HEK293 (cell line): ENCODE results near the gene ESRRG.

Source experiments
- CTCF ChIA-PET: fragments of 350-600 bp; formaldehyde crosslinking; extraction: SDS; loops from one replicate; lab custom pipeline; 2021; ENCODE audit warnings: antibody characterized with exemption; lab: Yijun Ruan, JAX
- POLR2A ChIA-PET: fragments of 300-600 bp; formaldehyde crosslinking; extraction: SDS; loops from one replicate; lab custom pipeline; 2020; ENCODE audit warnings: antibody characterized with exemption, inconsistent platforms; lab: Yijun Ruan, JAX
- H3K27ac ChIP-seq: fragments of 200-500 bp; sonication (Bioruptor generic); 2 replicates; pipeline ENCODE4 v1.5.1; 2014; ENCODE audit warnings: low read depth, low read length, control low read depth, inconsistent platforms; ENCODE audit errors: extremely low read depth
- H3K36me3 ChIP-seq, 2 experiments: fragments of 200-500 bp in 1 of 2; sonication (Bioruptor generic) in 1 of 2; 1 replicate in 1 of 2; 2 replicates in 1 of 2; pipeline ENCODE4 v1.5.1; 2014 to 2017; ENCODE audit warnings: inconsistent platforms in 2 of 2, low read length in 2 of 2; ENCODE audit not compliant: control insufficient read depth in 2 of 2, insufficient read depth in 1 of 2
- H3K4me1 ChIP-seq: fragments of 200-500 bp; sonication (Bioruptor generic); 2 replicates; pipeline ENCODE4 v1.5.1; 2014; ENCODE audit warnings: mild to moderate bottlenecking, low read length, inconsistent platforms; ENCODE audit not compliant: control insufficient read depth, insufficient read depth
- H3K4me3 ChIP-seq: 2 replicates; pipeline ENCODE4 v1.5.1; 2011; ENCODE audit warnings: low read depth, mild to moderate bottlenecking, control low read depth, low read length, moderate library complexity
- H3K9me3 ChIP-seq: fragments of 200-500 bp; sonication (Bioruptor generic); 2 replicates; pipeline ENCODE4 v1.5.1; 2014; ENCODE audit warnings: low read depth, low read length, inconsistent platforms; ENCODE audit not compliant: control insufficient read depth, insufficient read depth
- AEBP2 ChIP-seq: fragments of 450-650 bp; formaldehyde crosslinking; IDR thresholded peaks from 2 replicates; pipeline ENCODE4 v1.5.1; 2016; ENCODE audit warnings: missing biosample characterization, missing genetic modification characterization, borderline replicate concordance
- GLIS1 ChIP-seq: fragments of 450-650 bp; formaldehyde crosslinking; IDR thresholded peaks from 2 replicates; pipeline ENCODE4 v1.5.1; 2016; ENCODE audit warnings: missing biosample characterization, missing genetic modification characterization
- OVOL3 ChIP-seq: fragments of 450-650 bp; formaldehyde crosslinking; IDR thresholded peaks from 2 replicates; pipeline ENCODE4 v1.5.1; 2016; ENCODE audit warnings: missing biosample characterization, missing genetic modification characterization
- TCF7L2 ChIP-seq: IDR thresholded peaks from 2 replicates; pipeline ENCODE4 v1.6.1; 2011; ENCODE audit warnings: low read depth, mild to moderate bottlenecking, inconsistent platforms, low read length, moderate library complexity, borderline replicate concordance
- TRIM28 ChIP-seq: IDR thresholded peaks from 2 replicates; pipeline ENCODE4 v1.6.1; 2011; ENCODE audit warnings: low read length, control low read depth, borderline replicate concordance
- ZBTB17 ChIP-seq: fragments of 450-650 bp; formaldehyde crosslinking; IDR thresholded peaks from 2 replicates; pipeline ENCODE4 v1.5.1; 2016; ENCODE audit warnings: missing biosample characterization, missing genetic modification characterization
- ZBTB20 ChIP-seq: fragments of 450-650 bp; formaldehyde crosslinking; IDR thresholded peaks from 2 replicates; pipeline ENCODE4 v1.5.1; 2016; ENCODE audit warnings: missing biosample characterization, missing genetic modification characterization
- ZBTB8A ChIP-seq: fragments of 450-650 bp; formaldehyde crosslinking; IDR thresholded peaks from 2 replicates; pipeline ENCODE4 v1.5.1; 2016; ENCODE audit warnings: missing biosample characterization, missing genetic modification characterization
- ZNF292 ChIP-seq: fragments of 450-650 bp; formaldehyde crosslinking; IDR thresholded peaks from 2 replicates; pipeline ENCODE4 v1.5.1; 2016; ENCODE audit warnings: low read depth, missing biosample characterization, missing genetic modification characterization, borderline replicate concordance
- ZNF433 ChIP-seq: fragments of 450-650 bp; formaldehyde crosslinking; IDR thresholded peaks from 2 replicates; pipeline ENCODE4 v1.5.1; 2016; ENCODE audit warnings: missing biosample characterization, missing genetic modification characterization, low read depth
- ZNF530 ChIP-seq: fragments of 450-650 bp; formaldehyde crosslinking; IDR thresholded peaks from 2 replicates; pipeline ENCODE4 v1.5.1; 2016; ENCODE audit warnings: low read depth, missing biosample characterization, missing genetic modification characterization
- ZNF610 ChIP-seq: fragments of 450-650 bp; formaldehyde crosslinking; IDR thresholded peaks from 2 replicates; pipeline ENCODE4 v1.5.1; 2016; ENCODE audit warnings: missing biosample characterization, missing genetic modification characterization, borderline replicate concordance
- ZNF624 ChIP-seq: fragments of 450-650 bp; formaldehyde crosslinking; IDR thresholded peaks from 2 replicates; pipeline ENCODE4 v1.5.1; 2017; ENCODE audit warnings: missing biosample characterization, missing genetic modification characterization
- ZNF76 ChIP-seq: fragments of 450-650 bp; formaldehyde crosslinking; IDR thresholded peaks from 2 replicates; pipeline ENCODE4; 2016; ENCODE audit warnings: low read depth, missing biosample characterization, missing genetic modification characterization, borderline replicate concordance
- ZNF777 ChIP-seq: fragments of 450-650 bp; formaldehyde crosslinking; IDR thresholded peaks from 2 replicates; pipeline ENCODE4 v1.5.1; 2017; ENCODE audit warnings: missing biosample characterization, missing genetic modification characterization, borderline replicate concordance
- ZNF843 ChIP-seq: fragments of 450-650 bp; formaldehyde crosslinking; IDR thresholded peaks from 2 replicates; pipeline ENCODE4 v1.5.1; 2016; ENCODE audit warnings: missing biosample characterization, missing genetic modification characterization
- TF ChIP-seq, protein P1 (sequence below): fragments of 450-650 bp; formaldehyde crosslinking; conservative IDR thresholded peaks from 2 replicates; pipeline ENCODE4 v1.5.1; 2016; ENCODE audit warnings: low read depth, missing biosample characterization, missing genetic modification characterization
- TF ChIP-seq, protein P2 (sequence below): fragments of 450-650 bp; formaldehyde crosslinking; IDR thresholded peaks from 2 replicates; pipeline ENCODE4 v1.5.1; 2016; ENCODE audit warnings: missing biosample characterization, missing genetic modification characterization, borderline replicate concordance
- TF ChIP-seq, protein P3 (sequence below): fragments of 450-650 bp; formaldehyde crosslinking; IDR thresholded peaks from 2 replicates; pipeline ENCODE4 v1.5.1; 2017; ENCODE audit warnings: missing biosample characterization, missing genetic modification characterization

Gene ESRRG

GRCh38 chr1:216606047-216606637, 117.1 kb downstream of the ESRRG start:
- ChIA-PET CTCF (interaction anchor here (0.6 to 0.7 kb wide), 3 partner anchors 77 to 296 kb away, joined by 3 read pairs; no protein-coding TSS in a partner anchor), POLR2A (no interaction called here)
- H3K4me1 ChIP-seq: peaks cover 6% of the 10 kb centered on the region; the same call in 1 of the 2 replicates
- H3K4me3 ChIP-seq: no peak overlapping the region
- H3K9me3 ChIP-seq: no peaks in the 10 kb centered on the region
- no peak overlapping the region for H3K27ac ChIP-seq
- H3K36me3 ChIP-seq: no peaks in the 10 kb centered on the region
- TF ChIP-seq ZNF292 (tag by site-specific recombination) (no peak), ZNF530 (tag by site-specific recombination) (no peak), GLIS1 (no peak), TCF7L2 (peak; percentile 81; the same call in 1 of the 2 replicates), ZBTB17 (tag by site-specific recombination) (no peak), TRIM28 (0 out of 2 replicates have a peak, but pooled peaks have one; percentile 34)

- POLR2A ChIA-PET: no interaction called here
- Histone ChIP-seq H3K4me1 (peaks cover 6% of the 10 kb centered on the region; the same call in 1 of the 2 replicates), H3K27ac (no peak overlapping the region), H3K4me3 (no peak overlapping the region), H3K9me3 (no peaks in the 10 kb centered on the region), H3K36me3 (no peaks in the 10 kb centered on the region)
- TF ChIP-seq OVOL3: no peak
- CTCF ChIA-PET: no interaction called here
Observed at GRCh38 chr1:216604771-216605170, 118.5 kb downstream of the ESRRG start.

DNA sequence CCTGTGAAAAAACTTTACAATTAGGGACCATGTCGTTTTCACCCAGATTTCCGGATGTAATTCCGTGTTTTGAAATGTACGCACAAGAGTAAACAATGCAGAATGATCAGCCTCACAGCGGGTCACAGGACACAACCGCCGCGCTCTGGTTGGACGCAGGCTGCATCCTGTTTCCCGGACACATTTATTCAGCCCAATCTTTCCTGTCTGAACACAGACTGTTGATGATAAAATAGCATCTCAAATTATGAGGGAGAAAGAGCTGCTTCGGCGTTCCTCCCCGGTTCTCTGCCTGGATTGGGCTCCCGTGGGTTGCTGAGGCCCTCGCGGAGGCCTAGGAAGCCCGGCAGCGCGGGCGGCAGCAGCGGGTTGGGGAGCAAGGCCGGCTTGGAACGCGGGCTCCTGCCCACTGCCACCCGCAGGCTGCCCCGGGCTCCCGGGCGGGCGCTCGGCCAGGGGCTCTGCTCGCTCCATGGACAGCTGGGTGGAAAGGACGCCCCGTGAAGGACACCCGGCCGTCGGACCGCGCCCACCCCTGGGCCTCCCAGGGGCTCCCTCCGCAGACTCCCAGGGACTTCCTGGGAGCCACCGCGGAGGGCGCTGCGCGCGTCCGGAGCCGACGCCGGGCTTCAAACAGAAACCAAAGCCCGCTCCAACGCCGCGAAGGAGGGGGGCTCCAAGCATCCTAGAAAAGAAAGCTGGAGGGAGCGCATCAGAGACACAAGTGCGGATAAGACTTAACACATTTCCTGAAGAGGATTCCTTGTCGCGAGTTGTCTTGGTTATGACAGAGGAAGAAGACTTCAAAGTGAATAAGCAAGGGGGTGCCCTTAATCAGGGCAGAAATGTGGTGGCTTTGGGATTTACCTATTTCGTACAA, 122.3 kb downstream of the ESRRG start:
- Histone ChIP-seq H3K27ac (peak overlapping the region; percentile 45; the same call in 1 of the 2 replicates), H3K9me3 (no peaks in the 10 kb centered on the region), H3K36me3 (no peaks in the 10 kb centered on the region), H3K4me1 (0 out of 2 replicates have a peak, but pooled peaks cover 3% of the 10 kb centered on the region), H3K4me3 (peak overlapping the region; percentile 57)
- CTCF ChIA-PET: interaction anchor here (0.6 to 1.5 kb wide), 11 partner anchors 13 to 1975 kb away, joined by 3 to 6 read pairs (median 3); no protein-coding TSS in a partner anchor
- POLR2A ChIA-PET: no interaction called here
- TF ChIP-seq ZNF76 (tag by site-specific recombination) (no peak), ZNF624 (tag by site-specific recombination) (no peak), ZBTB8A (tag by site-specific recombination) (peak; percentile 69; the same call in 1 of the 2 replicates), AEBP2 (tag by site-specific recombination) (no peak), ZNF433 (no peak), ZNF777 (tag by site-specific recombination) (no peak), ZNF610 (tag by site-specific recombination) (no peak), ZNF843 (tag by site-specific recombination) (no peak), ZBTB20 (peak; percentile 72)
- TF ChIP-seq, protein P1, sequence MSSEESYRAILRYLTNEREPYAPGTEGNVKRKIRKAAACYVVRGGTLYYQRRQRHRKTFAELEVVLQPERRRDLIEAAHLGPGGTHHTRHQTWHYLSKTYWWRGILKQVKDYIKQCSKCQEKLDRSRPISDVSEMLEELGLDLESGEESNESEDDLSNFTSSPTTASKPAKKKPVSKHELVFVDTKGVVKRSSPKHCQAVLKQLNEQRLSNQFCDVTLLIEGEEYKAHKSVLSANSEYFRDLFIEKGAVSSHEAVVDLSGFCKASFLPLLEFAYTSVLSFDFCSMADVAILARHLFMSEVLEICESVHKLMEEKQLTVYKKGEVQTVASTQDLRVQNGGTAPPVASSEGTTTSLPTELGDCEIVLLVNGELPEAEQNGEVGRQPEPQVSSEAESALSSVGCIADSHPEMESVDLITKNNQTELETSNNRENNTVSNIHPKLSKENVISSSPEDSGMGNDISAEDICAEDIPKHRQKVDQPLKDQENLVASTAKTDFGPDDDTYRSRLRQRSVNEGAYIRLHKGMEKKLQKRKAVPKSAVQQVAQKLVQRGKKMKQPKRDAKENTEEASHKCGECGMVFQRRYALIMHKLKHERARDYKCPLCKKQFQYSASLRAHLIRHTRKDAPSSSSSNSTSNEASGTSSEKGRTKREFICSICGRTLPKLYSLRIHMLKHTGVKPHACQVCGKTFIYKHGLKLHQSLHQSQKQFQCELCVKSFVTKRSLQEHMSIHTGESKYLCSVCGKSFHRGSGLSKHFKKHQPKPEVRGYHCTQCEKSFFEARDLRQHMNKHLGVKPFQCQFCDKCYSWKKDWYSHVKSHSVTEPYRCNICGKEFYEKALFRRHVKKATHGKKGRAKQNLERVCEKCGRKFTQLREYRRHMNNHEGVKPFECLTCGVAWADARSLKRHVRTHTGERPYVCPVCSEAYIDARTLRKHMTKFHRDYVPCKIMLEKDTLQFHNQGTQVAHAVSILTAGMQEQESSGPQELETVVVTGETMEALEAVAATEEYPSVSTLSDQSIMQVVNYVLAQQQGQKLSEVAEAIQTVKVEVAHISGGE (tag by site-specific recombination): no peak
- TF ChIP-seq, protein P2, sequence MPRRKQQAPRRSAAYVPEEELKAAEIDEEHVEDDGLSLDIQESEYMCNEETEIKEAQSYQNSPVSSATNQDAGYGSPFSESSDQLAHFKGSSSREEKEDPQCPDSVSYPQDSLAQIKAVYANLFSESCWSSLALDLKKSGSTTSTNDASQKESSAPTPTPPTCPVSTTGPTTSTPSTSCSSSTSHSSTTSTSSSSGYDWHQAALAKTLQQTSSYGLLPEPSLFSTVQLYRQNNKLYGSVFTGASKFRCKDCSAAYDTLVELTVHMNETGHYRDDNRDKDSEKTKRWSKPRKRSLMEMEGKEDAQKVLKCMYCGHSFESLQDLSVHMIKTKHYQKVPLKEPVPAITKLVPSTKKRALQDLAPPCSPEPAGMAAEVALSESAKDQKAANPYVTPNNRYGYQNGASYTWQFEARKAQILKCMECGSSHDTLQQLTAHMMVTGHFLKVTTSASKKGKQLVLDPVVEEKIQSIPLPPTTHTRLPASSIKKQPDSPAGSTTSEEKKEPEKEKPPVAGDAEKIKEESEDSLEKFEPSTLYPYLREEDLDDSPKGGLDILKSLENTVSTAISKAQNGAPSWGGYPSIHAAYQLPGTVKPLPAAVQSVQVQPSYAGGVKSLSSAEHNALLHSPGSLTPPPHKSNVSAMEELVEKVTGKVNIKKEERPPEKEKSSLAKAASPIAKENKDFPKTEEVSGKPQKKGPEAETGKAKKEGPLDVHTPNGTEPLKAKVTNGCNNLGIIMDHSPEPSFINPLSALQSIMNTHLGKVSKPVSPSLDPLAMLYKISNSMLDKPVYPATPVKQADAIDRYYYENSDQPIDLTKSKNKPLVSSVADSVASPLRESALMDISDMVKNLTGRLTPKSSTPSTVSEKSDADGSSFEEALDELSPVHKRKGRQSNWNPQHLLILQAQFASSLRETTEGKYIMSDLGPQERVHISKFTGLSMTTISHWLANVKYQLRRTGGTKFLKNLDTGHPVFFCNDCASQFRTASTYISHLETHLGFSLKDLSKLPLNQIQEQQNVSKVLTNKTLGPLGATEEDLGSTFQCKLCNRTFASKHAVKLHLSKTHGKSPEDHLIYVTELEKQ: no peak
- TF ChIP-seq, protein P3, sequence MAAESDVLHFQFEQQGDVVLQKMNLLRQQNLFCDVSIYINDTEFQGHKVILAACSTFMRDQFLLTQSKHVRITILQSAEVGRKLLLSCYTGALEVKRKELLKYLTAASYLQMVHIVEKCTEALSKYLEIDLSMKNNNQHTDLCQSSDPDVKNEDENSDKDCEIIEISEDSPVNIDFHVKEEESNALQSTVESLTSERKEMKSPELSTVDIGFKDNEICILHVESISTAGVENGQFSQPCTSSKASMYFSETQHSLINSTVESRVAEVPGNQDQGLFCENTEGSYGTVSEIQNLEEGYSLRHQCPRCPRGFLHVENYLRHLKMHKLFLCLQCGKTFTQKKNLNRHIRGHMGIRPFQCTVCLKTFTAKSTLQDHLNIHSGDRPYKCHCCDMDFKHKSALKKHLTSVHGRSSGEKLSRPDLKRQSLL: peak; percentile 56; the same call in 1 of the 2 replicates
